DND-41 (cell line): Measurements from ENCODE around the gene GATA2.

Experiments used
- CTCF ChIP-seq: IDR thresholded peaks from 2 replicates; pipeline ENCODE4 v1.5.1; 2012; ENCODE audit warnings: borderline replicate concordance, low read length, moderate library complexity, mild to moderate bottlenecking; ENCODE audit not compliant: poor library complexity, severe bottlenecking; ENCODE audit errors: extremely low read depth
- EZH2 ChIP-seq: IDR thresholded peaks from 3 replicates; pipeline ENCODE4 v1.6.1; 2012; ENCODE audit warnings: borderline replicate concordance, low read depth, mild to moderate bottlenecking, moderate library complexity, low read length, inconsistent platforms; ENCODE audit not compliant: severe bottlenecking

DNA sequence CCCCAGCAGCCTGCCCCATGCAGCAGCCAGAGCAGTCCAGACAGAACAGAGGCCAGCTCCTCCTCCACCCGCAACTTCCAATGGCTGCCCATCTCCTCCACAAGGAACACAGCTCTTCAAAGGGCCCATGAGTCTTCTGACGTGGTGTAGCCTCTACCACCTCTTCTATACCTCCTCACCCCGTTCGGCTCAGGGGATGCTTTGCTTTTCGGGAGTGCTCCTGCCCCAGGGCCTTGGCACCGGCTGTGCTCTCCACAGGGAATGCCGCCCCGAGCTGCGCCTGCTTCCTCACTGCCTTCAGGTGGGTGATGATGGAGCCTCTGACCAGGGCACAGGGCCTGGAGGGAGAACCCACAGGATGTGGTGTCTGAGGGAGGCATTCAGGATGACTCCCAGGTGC, 40.9 kb downstream of the GATA2 start:
- TF ChIP-seq CTCF (no peak), EZH2 (no peak)
